PC-3 (cell line): Measurements from ENCODE around the gene IRGC. TPM values are rescaled to one million over a fixed set of nuclear protein-coding genes. Genes with fewer than 3 reads are reported as not detected.

ENCODE experiments used
- ATAC-seq: fragments of 200-7000 bp; cut with Tn5 transposase; 2 replicates; pipeline ENCODE4 v1.9.1; 2020; ENCODE audit warnings: mild to moderate bottlenecking, moderate library complexity
- BruUV-seq: library from RNA; stranded (reverse); fragments of 400-500 nt; replicated peaks from 2 replicates; lab custom pipeline; 2021; lab: Mats Ljungman, UMichigan
- CTCF ChIA-PET: fragments of 300-600 bp; sonication (Branson Sonifier 250); formaldehyde crosslinking; loops from one replicate; lab custom pipeline; 2022; ENCODE audit warnings: antibody characterized with exemption; lab: Charles Lee
- POLR2A ChIA-PET: fragments of 300-600 bp; sonication (Branson Sonifier 250); formaldehyde crosslinking; loops from one replicate; lab custom pipeline; 2022; ENCODE audit warnings: antibody characterized with exemption; ENCODE audit not compliant: unreplicated experiment; lab: Charles Lee
- DNase-seq: peaks from one replicate; pipeline ENCODE4 v3.0.0-alpha.2; 2015
- H2AFZ ChIP-seq: fragments of 300-600 bp; sonication (generic); 2 replicates; pipeline ENCODE4 v1.6.0; 2016; ENCODE audit warnings: antibody characterized with exemption, low read length
- H3F3A ChIP-seq: fragments of 300-600 bp; sonication (generic); one replicate; pipeline ENCODE4 v1.6.0; 2017; ENCODE audit warnings: antibody characterized with exemption, low read length, control low read depth, mild to moderate bottlenecking; ENCODE audit not compliant: unreplicated experiment
- H3K27ac ChIP-seq: fragments of 300-600 bp; sonication (generic); 2 replicates; pipeline ENCODE4 v1.5.1; 2016; ENCODE audit warnings: mild to moderate bottlenecking, low read length
- H3K27me3 ChIP-seq: fragments of 300-600 bp; sonication (generic); 2 replicates; pipeline ENCODE4 v1.6.1; 2016; ENCODE audit warnings: low read length, mixed read lengths
- H3K36me3 ChIP-seq: fragments of 300-600 bp; sonication (generic); 2 replicates; pipeline ENCODE4 v1.6.1; 2016; ENCODE audit warnings: low read depth, mixed run types, low read length, mixed read lengths
- H3K4me1 ChIP-seq: fragments of 300-600 bp; sonication (generic); 2 replicates; pipeline ENCODE4 v1.5.1; 2016; ENCODE audit warnings: low read length; ENCODE audit not compliant: insufficient read depth
- H3K4me2 ChIP-seq: fragments of 300-600 bp; sonication (generic); 2 replicates; pipeline ENCODE4 v1.6.0; 2016; ENCODE audit warnings: low read length
- H3K4me3 ChIP-seq: fragments of 300-600 bp; sonication (generic); 2 replicates; pipeline ENCODE4 v1.5.1; 2016; ENCODE audit warnings: mild to moderate bottlenecking, low read length, mixed read lengths
- H3K79me2 ChIP-seq: fragments of 300-600 bp; sonication (generic); 2 replicates; pipeline ENCODE4 v1.6.1; 2017; ENCODE audit warnings: low read length, mixed read lengths
- H3K9ac ChIP-seq: fragments of 300-600 bp; sonication (generic); 2 replicates; pipeline ENCODE4 v1.6.0; 2016; ENCODE audit warnings: mild to moderate bottlenecking, low read length
- H3K9me2 ChIP-seq: fragments of 300-600 bp; sonication (generic); replicated peaks from 2 replicates; pipeline ENCODE4 v1.6.1; 2016; ENCODE audit warnings: mixed run types, low read length, mixed read lengths
- H3K9me3 ChIP-seq: fragments of 300-600 bp; sonication (generic); 2 replicates; pipeline ENCODE4 v1.6.1; 2016; ENCODE audit warnings: low read length, mixed read lengths
- H4K20me1 ChIP-seq: fragments of 300-600 bp; sonication (generic); 2 replicates; pipeline ENCODE4 v1.6.1; 2016; ENCODE audit warnings: low read length, mixed read lengths
- CTCF ChIP-seq: fragments of 300-600 bp; sonication (generic); conservative IDR thresholded peaks from 2 replicates; pipeline ENCODE4 v1.5.1; 2017; ENCODE audit warnings: antibody characterized with exemption, low read depth, mild to moderate bottlenecking, low read length
- EZH2 ChIP-seq: fragments of 300-600 bp; sonication (generic); IDR thresholded peaks from one replicate; pipeline ENCODE4 v1.6.1; 2017; ENCODE audit warnings: antibody characterized with exemption, mild to moderate bottlenecking, low read length; ENCODE audit not compliant: unreplicated experiment
- EZH2phosphoT487 ChIP-seq: fragments of 300-600 bp; sonication (generic); IDR thresholded peaks from 2 replicates; pipeline ENCODE4 v1.6.1; 2018; ENCODE audit warnings: mild to moderate bottlenecking, antibody characterized with exemption, low read length, borderline replicate concordance
- intact Hi-C: fragments of 100-400 bp; cut with micrococcal nuclease; formaldehyde crosslinking; loops from 2 replicates; pipeline ENCODE4 v1.9.0; 2023
- total RNA-seq: library from RNA; depleted of rRNA; stranded (reverse); fragments of >200 nt; gene quantifications from 2 replicates; pipeline ENCODE4 v1.2.3, GENCODE V29; 2014

IRGC gene
- total RNA-seq, 1 experiment from 2014 or later: not detected

GRCh38 chr19:43667876-43668405 is 47.9 kb upstream of the IRGC start:
- H3F3A ChIP-seq: no peaks in the 10 kb centered on the region
- intact Hi-C loops: loop anchor here (2.0 to 5.0 kb wide), 2 partner anchors 33 to 74 kb away; no protein-coding TSS in a partner anchor
- no TSS peak for BruUV-seq
- H4K20me1 ChIP-seq: peaks cover 28% of the 10 kb centered on the region
- no peak for TF ChIP-seq EZH2phosphoT487
- TF ChIP-seq CTCF: no peak
- no peak for TF ChIP-seq EZH2
- no peak overlapping the region for H2AFZ ChIP-seq
- ChIA-PET POLR2A (interaction anchor here (0.6 to 1.1 kb wide), 15 partner anchors 21 to 1425 kb away, joined by 3 to 23 read pairs (median 5); partner anchors contain the start of genes IRGQ, SMG9, ZNF575 and ZNF576), CTCF (interaction anchor here (0.5 to 1.1 kb wide), 15 partner anchors 9 to 142 kb away, joined by 3 to 11 read pairs (median 5); no protein-coding TSS in a partner anchor)
- H3K27me3 ChIP-seq: no peaks in the 10 kb centered on the region
- H3K27ac ChIP-seq: no peak overlapping the region
- peak overlapping the region; percentile 84 for H3K4me2 ChIP-seq
- H3K79me2 ChIP-seq: peaks cover 41% of the 10 kb centered on the region
- ATAC-seq: no peak
- no peaks in the 10 kb centered on the region for H3K9me2 ChIP-seq
- H3K9ac ChIP-seq: no peak overlapping the region; the same call in 1 of the 2 replicates
- H3K4me3 ChIP-seq: peak overlapping the region; percentile 99
- H3K36me3 ChIP-seq: peaks cover 37% of the 10 kb centered on the region
- no peaks in the 10 kb centered on the region for H3K9me3 ChIP-seq
- no peak for DNase-seq
- peaks cover 9% of the 10 kb centered on the region; the same call in 1 of the 2 replicates for H3K4me1 ChIP-seq

GRCh38 chr19:43668406-43669109 is 47.3 kb upstream of the IRGC start:
- H3F3A ChIP-seq: no peaks in the 10 kb centered on the region
- CTCF ChIA-PET: interaction anchor here (0.5 to 1.1 kb wide), 15 partner anchors 10 to 141 kb away, joined by 3 to 11 read pairs (median 5); no protein-coding TSS in a partner anchor
- H2AFZ ChIP-seq: no peak overlapping the region
- peaks cover 38% of the 10 kb centered on the region for H3K79me2 ChIP-seq
- peak; percentile 83 for ATAC-seq
- H3K4me1 ChIP-seq: peaks cover 9% of the 10 kb centered on the region; the same call in 1 of the 2 replicates
- BruUV-seq: no TSS peak
- TF ChIP-seq CTCF (no peak), EZH2 (no peak), EZH2phosphoT487 (no peak)
- intact Hi-C loops: loop anchor here (2.0 to 5.0 kb wide), 2 partner anchors 32 to 74 kb away; no protein-coding TSS in a partner anchor
- H3K4me3 ChIP-seq: peak overlapping the region; percentile 99
- peak; percentile 98 for DNase-seq
- no peaks in the 10 kb centered on the region for H3K9me3 ChIP-seq
- peak overlapping the region; percentile 90 for H3K9ac ChIP-seq
- peak overlapping the region; percentile 93 for H3K4me2 ChIP-seq
- H4K20me1 ChIP-seq: peaks cover 28% of the 10 kb centered on the region
- H3K36me3 ChIP-seq: peaks cover 33% of the 10 kb centered on the region
- H3K9me2 ChIP-seq: no peaks in the 10 kb centered on the region
- H3K27me3 ChIP-seq: no peaks in the 10 kb centered on the region
- H3K27ac ChIP-seq: peak overlapping the region; percentile 91
- POLR2A ChIA-PET: interaction anchor here (0.6 to 1.1 kb wide), 16 partner anchors 22 to 1425 kb away, joined by 3 to 23 read pairs (median 4); partner anchors contain the start of genes IRGQ, SMG9, ZNF575 and ZNF576
